Measurements from ENCODE around the gene DLD.
"Not testable (repeated sequence)": the region's sequence is repeated elsewhere in the genome, so short reads cannot be mapped to it uniquely, and the experiment has no call there.

Gene DLD

DNA sequence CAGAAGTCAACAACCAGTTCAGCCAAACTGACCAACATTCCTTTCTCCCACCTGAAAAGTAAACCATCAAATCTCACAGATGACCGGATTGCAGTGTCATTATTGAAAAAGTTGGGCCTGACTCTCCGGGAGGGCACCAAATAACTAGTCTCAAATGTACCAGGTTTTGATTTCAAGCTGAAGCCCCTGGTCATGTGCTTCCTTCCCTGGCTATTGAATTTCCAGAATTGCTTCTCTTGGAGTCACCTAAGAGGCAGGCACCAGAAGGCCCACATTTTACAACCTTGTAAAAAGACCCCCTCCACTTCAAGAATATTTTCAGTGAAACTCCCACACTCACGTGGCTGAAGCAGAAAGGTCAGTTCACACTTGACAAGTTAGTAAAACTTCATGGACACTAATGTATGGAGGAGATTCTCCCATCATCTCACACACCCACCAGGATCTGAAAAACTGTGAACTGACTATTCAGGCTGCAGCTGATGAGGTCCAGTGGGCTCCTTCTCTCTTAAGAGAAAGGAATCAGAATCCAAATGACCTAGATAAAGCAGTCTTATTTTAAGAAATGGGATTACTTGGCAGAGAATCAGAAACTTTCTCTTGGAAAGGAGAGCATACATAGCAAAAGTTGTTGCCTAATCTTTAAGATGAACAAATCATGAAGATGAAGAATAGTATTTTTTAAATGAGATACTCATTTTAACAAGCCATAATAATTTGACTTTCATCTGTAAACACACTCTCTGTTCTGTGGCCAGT is 53.6 kb downstream of the DLD start:
- DNase-seq (ENCODE audit: low read depth in 4 of 4, low spot score in 1 of 4) = no peak

DNA sequence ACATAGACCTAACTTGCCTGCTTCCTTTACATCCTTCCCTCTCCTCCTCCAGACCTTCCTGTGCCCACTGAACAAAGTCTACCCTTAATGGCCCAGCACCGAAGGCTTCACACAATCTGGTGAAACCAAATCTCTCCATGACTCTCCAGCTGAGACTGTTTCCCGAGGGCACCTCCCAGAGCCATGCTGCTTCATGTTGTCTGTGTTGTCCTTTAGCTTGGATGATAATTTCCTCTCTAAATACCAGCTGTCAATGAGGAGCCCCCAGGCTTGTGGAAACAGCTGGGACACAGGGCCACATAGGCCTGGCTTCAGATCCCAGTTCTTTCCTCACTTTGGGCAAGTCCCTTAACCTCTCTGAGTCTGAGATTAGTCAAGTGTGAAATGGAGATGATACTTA is 54.3 kb downstream of the DLD start:
- no peak for DNase-seq (ENCODE audit: low read depth in 4 of 4, low spot score in 1 of 4)

DNA sequence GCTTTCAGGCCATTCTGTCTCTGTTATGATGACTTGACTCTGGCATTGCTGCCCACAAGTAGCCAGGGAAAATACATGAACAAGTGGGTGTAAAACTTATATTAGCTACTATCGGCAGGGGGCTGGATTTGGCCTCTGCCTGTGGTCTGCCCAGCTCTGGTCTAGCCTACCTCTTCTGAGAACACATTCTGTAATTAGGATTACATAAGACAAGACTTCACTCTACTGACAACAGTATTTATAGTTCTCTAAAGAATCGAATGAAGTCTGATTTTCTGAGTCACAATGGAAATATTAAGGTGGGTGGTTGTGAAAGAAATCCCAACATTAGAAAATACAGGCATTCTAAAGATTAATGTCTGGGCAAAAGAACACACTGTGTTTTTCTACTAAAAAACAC is 55.5 kb downstream of the DLD start:
- DNase-seq (ENCODE audit: low read depth in 4 of 4, low spot score in 1 of 4) = no peak

DNA sequence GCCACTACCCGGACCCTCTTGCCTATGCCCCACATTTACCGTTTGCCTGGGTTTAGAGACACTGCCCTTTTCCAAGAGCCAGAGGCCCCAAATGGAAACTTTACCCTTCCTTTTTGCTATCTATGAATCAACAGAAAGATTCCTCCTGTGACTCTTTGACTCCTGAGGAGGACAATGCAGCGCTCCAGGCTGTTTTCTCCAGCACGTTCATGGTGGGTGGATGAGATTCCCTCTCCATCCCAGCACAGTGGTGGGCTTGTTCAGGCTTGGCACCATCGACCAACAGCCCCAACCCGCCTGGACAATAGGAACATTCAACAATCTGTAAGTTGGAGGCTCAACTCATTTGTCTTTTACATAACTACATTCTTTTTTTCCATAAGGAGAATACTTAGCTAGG is 55.9 kb downstream of the DLD start:
- DNase-seq (ENCODE audit: low read depth in 4 of 4, low spot score in 1 of 4) = no peak

DNA sequence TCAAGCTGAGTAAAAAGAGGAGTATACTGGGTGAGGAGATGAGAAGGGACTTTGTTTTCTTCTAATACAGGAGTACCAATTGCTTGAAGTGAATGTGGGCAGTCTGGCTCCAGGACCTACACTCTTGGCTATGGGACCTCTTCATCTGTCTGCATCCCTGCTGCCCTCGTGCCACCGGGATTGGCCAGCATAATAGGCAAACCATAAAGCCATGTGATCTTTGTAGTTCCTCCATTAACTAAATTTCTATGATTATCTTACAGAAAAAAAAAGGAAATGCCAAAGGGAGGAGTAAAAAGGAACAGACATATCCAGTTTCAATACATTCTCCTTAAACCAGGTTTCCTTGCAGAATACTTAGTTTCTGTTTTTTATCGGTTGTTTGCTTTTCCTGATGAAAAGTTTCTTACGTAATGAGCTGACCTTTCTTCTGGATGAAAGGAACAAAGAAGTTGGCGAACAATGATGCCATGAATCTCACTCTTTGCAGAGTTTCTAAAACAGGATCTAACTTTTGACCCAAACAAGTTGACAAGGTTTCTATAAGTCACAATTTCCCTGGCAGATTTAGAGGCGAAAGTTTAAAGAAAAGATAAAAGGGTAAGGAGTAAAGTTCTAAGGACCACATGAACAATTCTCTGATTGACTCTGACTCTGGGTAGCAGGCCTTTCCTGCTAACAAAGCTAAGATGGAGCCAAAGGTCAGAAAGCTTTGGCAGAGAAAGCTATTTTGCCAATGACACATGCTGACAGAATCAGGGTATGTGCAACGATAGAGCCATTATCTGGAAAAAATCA is 57.9 kb downstream of the DLD start:
- no peak for DNase-seq (ENCODE audit: low read depth in 4 of 4, low spot score in 1 of 4)

DNA sequence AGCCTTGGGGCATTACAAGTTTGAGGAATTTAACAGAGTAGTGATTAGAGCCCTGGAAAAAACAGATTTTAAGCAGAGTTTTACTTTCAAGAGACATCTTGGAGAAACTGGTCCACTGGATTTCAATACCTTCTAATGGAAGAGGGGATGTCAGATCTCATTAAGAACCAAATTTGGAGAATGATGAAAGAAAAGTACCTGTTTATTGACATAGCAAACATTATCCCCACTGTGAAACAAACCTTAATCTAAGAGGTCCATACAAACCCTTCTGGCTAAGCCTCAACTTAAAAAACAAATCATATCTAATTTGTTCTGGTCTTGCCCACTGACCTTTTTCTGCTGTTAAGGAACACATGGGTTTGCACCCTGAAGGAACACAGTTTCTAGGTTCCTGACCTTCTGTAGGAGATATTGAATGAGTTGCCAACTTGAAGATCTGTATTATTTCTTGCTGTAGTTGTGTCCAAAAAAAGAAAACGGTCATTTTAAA is 58.5 kb downstream of the DLD start:
- no peak for DNase-seq (ENCODE audit: low read depth in 4 of 4, low spot score in 1 of 4)

DNA sequence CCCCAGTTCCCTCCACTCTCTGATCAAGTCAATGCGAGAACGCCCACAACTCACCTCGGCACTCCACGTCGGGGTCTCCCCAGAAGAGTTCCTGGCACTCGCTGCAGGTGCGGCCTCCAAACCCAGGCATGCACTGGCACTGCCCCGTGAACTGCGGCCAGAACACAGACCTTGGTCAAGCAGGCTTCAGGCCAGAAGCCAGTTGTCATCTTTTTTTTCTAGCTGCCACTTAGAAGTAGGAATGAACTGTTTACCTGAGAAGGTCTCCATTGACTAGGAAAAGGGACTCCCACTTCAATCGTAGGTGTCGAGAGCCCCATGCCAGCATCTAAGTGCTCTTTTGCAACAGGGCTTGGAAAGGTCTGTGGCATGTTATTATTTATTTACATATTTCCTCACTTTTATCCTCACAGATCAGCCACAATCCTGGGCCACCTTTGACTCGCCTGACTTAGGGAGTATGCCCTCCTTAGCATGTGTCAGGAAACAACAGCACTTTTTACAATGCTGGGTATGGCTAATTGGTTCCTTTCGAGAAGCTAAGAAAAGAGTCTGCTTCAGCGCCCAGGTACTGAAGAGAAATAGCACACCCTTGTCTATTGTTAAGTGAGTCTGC is 60.3 kb downstream of the DLD start:
- DNase-seq (ENCODE audit: low read depth in 4 of 4, low spot score in 1 of 4) = no peak

DNA sequence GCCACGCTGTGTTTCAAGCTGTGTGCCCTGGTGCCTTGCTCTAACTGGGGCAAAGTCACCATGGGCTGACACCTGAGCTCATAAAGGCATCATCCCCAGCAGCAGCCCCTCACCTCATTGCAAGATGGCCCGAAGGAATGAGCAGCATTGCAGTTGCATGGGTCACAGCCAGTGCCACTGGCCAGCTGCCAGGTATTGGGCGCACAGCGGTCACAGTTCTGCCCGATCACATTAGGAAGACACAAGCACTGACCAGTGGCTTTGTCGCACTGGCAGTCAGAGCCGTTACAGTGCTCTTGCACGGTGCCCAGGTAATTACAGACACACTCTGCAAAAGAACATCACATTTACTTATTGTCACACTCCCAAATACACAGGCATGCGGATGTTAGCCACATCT is 60.9 kb downstream of the DLD start:
- DNase-seq (ENCODE audit: low read depth in 4 of 4, low spot score in 1 of 4) = no peak

DNA sequence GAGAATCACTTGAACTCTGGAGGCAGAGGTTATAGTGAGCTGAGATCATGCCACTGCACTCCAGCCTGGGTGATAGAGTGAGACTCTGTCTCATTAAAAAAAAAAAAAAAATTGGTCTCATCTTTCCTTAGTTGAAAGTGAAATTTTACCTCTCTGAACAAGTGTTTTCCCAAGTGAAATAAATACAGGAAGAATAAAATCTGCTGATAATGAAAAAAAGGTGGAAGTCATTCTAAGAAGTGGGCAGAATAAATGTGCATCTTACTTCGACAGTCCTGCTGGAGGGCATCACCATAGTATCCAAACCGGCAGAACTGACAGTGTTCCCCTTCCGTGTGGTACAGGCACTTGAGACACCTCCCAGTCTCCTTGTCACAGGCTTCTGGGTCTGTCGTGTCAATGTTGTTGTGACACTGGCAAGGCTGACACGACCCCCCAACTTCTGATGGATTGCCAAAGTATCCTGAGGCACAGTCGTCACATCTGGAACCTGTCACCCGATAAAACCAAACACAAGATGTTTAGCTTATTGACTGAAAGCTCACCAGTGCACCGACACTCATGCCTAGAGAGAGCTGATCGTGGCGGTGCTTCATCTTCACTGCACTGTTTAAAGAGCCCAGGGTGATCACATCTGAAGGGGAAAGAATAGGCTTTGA is 62.4 kb downstream of the DLD start:
- DNase-seq (ENCODE audit: low read depth in 4 of 4, low spot score in 1 of 4) = no peak

DNA sequence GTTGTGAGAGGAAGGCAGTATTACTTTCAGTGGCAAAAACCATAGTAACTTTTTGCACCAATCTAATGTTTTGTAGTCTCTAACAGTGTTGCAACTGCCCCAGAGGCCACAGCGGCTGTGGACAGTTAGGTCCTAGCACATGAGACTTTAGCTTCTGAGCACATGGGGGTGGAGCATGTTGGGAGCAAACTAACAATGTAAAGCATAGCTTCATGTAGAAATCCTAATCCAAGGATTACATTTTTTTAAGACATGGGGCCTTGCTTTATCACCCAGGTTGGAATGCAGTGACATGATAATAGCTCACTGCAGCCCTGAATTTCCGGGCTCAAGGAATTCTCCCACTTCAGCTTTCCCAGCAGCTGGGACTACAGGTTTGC is 62.9 kb downstream of the DLD start:
- no peak for DNase-seq (ENCODE audit: low read depth in 4 of 4, low spot score in 1 of 4)

DNA sequence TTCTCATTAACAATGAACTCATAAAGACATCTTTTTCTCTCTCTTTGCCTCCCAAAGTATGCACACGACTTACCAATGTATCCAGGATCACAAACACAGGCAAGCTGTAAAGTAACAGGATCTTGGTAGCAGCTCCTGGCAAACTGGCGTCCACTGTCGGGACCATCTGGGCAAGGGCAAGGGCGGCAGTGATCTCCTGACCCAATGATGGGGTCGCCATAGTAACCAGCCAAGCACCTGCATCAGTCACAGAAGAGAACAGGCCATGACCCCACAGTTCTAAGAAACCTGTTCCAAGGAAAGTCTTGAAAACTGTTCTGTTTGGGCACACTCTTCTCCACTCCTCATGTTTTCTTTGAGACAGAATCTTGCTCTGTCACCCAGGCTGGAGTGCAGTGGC is 64.4 kb downstream of the DLD start:
- no peak for DNase-seq (ENCODE audit: low read depth in 4 of 4, low spot score in 1 of 4)

DNA sequence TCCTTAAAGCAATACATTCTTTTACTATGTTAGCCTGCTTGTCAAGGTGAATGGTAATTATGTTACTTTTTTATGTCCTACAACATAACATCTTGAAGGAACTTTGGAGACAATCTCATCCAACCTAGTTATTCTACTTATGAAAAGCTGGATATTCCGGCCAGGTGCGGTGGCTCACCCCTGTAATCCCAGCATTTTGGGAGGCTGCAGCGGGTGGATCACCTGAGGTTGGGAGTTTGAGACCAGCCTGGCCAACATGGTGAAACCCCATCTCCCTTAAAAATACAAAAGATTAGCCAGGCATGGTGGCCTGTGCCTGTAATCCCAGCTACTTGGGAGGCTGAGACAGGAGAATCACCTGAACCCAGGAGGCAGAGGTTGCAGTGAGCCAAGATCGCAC is 66.0 kb downstream of the DLD start:
- not testable (repeated sequence) for DNase-seq (ENCODE audit: low read depth in 4 of 4, low spot score in 1 of 4)

DNA sequence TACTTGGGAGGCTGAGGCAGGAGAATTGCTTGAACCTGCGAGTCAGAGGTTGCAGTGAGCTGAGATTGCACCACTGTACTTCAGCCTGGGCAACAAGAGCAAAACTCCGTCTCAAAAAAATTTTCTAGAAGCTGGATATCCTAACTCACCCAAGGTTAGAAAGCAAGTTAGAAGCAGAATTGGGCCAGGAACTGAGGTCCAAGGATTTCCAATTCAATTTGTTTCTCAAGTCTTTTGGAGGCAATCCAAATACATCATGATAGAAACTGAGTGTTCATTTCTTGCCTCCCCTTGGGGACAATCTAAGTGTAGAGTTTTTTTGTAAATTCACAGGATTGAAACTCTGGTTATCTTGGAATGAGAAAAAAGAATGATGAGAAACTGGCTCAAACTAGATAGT is 66.5 kb downstream of the DLD start:
- no peak for DNase-seq (ENCODE audit: low read depth in 4 of 4, low spot score in 1 of 4)

DNA sequence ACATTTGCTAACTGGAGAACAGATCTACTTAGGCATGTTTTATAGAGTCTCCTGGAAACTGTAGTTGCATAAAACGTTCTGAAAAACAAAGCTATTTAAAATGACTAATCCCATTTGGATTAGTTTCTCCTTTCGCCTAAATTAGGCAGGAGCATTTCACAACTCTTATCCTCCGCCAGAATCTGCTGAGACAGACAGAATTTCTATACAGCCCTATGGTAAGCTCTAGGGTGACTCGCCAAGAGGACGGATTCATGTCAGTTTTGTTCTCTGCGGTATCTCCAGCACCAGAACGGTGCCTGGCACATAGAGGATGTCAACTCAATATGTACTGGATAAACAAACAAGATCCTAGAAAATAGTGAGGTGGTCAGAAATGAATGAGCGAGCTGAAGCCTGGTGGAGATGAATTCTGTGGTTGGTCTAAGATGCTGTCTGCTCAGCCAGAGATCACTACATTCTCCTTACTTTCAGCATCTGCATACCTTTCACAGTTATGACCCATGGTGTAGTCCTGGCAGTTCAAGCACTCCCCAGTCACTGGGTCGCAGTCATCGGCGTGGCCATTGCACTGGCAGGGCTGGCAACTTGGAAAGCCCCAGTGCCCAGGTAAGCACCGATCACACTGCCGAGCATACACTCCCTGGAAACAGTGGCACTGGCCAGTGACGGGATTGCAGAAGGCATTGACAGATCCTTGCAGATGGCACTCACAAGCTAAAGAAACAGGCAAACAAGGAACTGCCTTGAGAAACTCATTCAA is 68.0 kb downstream of the DLD start:
- DNase-seq (ENCODE audit: low read depth in 4 of 4, low spot score in 1 of 4) = no peak

DNA sequence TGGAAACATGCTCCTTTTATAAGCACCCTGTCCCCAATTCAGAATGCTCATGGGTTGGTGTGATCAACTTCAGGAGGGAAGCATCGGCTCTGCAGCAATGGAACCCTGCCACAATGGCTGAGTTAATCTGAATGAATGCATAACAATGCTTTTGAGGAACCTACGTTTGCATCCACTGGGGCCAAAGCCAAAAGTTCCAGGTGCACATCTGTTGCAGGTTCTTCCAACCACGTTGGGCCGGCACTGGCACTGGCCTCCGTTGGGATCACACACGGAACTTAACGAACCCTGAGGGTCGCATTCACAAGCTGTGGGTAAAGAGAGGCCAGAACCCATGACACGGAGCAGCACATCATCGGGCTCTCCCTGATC is 68.5 kb downstream of the DLD start:
- DNase-seq (ENCODE audit: low read depth in 4 of 4, low spot score in 1 of 4) = no peak

DNA sequence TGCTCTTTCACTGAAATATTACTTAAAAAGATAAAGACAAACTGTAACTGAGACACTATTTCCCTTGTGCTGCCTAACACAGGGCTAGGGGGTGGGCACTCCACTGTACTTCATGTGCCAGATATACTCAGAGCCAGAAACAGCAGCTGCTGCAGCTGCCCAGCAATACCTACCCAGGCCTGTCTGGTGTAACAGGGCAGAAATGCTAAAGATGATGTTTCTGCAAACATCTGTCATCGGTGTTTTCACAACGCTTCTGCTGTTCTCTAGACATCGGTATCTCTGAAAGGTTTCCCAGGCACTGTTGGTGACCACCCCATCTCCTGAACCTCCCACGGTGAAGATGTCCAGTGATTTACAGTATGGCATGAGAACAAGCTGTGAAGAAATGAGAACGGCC is 69.3 kb downstream of the DLD start:
- DNase-seq (ENCODE audit: low read depth in 4 of 4, low spot score in 1 of 4) = no peak

DNA sequence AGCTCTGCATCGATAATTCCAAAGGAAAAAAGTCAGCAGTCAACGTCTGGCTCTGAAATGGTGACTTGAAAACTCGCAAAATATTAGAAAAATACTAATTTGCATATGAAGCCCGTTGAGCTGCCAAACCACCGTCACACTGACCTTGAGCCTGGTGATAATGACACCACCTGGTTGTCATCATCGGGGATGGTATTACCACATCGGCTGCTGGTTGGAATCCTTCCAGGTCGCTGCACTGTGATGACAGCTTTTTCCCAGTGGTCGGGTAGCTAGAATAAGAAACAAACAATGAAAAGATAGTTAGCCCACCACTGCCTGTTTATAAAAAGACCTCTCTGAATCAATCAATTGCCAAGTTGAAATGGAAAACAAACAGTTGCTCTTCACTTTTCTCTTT is 70.4 kb downstream of the DLD start:
- DNase-seq (ENCODE audit: low read depth in 4 of 4, low spot score in 1 of 4) = no peak

DNA sequence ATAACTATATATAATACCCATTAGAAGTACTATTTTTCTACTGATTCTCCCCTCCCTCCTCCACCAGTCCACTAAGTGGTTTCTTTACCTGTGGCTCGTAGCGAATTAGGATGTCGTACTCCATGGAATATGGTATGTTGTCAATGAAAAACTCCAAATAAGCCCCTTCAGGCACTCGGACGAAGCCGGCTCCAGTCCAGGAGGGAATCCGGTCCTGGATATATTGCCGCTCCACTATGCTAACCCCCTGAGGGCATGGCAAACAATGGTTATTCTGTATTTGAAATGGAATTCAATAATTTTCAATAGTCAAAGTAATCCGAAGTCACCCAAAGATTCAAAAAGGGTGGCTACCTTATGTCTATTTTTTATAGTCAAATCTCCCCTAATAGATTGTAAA is 71.8 kb downstream of the DLD start:
- DNase-seq (ENCODE audit: low read depth in 4 of 4, low spot score in 1 of 4) = no peak

DNA sequence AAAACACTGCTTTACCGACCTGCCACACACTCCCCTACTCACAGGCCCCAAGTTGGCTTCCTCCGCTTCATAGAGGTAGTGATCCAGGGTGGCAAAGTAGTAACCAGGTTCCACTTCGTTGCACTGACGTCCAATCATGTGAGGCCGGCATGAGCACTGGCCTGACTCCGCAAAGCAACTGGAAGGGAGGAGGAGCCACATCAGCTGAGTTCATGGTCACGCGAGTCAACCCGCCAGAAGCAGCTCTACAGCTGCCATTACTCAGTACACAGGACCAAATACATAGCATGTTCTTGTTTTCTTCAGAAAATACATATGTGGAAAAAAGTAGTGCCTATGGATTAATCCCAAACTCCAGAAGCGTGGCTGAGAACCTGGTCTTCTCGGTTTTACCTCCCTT is 73.5 kb downstream of the DLD start:
- DNase-seq (ENCODE audit: low read depth in 4 of 4, low spot score in 1 of 4) = no peak

DNA sequence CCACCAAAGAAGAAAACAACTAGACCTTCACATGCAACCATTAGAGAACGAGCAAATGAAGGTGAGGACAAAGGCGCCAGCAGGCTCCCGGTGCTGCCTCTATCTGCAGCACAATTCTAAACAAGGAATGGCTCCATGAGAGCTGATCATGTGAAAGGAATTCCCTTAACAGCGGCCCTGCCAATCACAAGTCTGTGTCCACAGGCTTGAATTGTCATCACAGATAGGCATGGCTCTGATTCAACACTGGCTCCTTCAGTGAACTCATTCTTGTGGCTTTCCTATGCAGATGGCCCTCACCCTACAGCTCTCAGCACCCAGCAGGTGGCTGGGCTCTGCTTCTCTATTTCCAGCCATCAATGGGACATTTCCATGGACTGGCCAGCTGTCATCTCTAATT is 75.7 kb downstream of the DLD start:
- no peak for DNase-seq (ENCODE audit: low read depth in 4 of 4, low spot score in 1 of 4)

DNA sequence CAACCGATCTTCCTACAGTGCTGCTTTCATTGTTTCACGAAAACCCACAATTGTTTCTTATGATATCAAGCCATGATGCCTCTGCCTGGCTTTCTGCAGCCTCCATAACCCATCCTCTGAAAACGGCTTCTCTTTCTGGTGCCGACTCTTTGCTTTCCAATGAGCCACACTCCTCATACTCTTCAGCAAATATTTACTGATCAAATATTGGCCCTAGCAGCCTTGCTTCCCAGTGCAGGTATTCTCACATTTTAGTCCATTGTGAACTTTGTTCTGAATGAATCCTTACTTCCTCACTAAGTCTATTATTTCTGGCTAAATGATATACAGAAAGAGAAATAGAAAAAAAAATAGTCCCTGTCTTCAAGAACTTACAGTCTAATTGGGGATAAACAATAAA is 76.4 kb downstream of the DLD start:
- no peak for DNase-seq (ENCODE audit: low read depth in 4 of 4, low spot score in 1 of 4)
